HG03439 (cell line): ENCODE data around the gene LEO1.
"Not testable (repeated sequence)": the region's sequence is repeated elsewhere in the genome, so short reads cannot be mapped to it uniquely, and the experiment has no call there.

Experiments used
- ATAC-seq: cut with Tn5 transposase; IDR thresholded peaks from one replicate; pipeline ENCODE4 v1.9.1; 2021; ENCODE audit warnings: mild to moderate bottlenecking, moderate library complexity; ENCODE audit not compliant: unreplicated experiment

The LEO1 gene

GRCh38 chr15:52004806-52005205 lies 33.2 kb upstream of the LEO1 start:
- no peak for ATAC-seq

GRCh38 chr15:52003710-52004109 lies 32.1 kb upstream of the LEO1 start:
- ATAC-seq = no peak

- not testable (repeated sequence) for ATAC-seq
These were observed 31.5 kb upstream of the LEO1 start for GRCh38 chr15:52003089-52003488.

- ATAC-seq = no peak
These were observed 30.8 kb upstream of the LEO1 start for GRCh38 chr15:52002351-52002750.

- no peak for ATAC-seq
These were observed 21.4 kb upstream of the LEO1 start for GRCh38 chr15:51992953-51993352.

GRCh38 chr15:51991141-51991540 lies 19.6 kb upstream of the LEO1 start:
- ATAC-seq = no peak

GRCh38 chr15:51982770-51983103 lies 11.2 kb upstream of the LEO1 start:
- no peak for ATAC-seq

- ATAC-seq = peak; percentile 91
These were observed 10.6 kb upstream of the LEO1 start for GRCh38 chr15:51982013-51982769.

- no peak for ATAC-seq
These were observed 2.2 kb upstream of the LEO1 start for GRCh38 chr15:51973775-51974174.

- no peak for ATAC-seq
These were observed 1.6 kb upstream of the LEO1 start for GRCh38 chr15:51973220-51973619.

GRCh38 chr15:51971032-51971374 lies 575 bp downstream of the LEO1 start:
- no peak for ATAC-seq

- no peak for ATAC-seq
These were observed 1.3 kb downstream of the LEO1 start for GRCh38 chr15:51970132-51970817.

GRCh38 chr15:51969728-51970127 lies 1.9 kb downstream of the LEO1 start:
- no peak for ATAC-seq

GRCh38 chr15:51967583-51967982 lies 4.0 kb downstream of the LEO1 start:
- no peak for ATAC-seq

GRCh38 chr15:51966192-51966591 lies 5.4 kb downstream of the LEO1 start:
- no peak for ATAC-seq

GRCh38 chr15:51965691-51966090 lies 5.9 kb downstream of the LEO1 start:
- no peak for ATAC-seq

GRCh38 chr15:51955504-51955903 lies 16.1 kb downstream of the LEO1 start:
- ATAC-seq = no peak

GRCh38 chr15:51952805-51953204 lies 18.8 kb downstream of the LEO1 start:
- no peak for ATAC-seq

- ATAC-seq = no peak
These were observed 24.5 kb downstream of the LEO1 start for GRCh38 chr15:51947124-51947523.

GRCh38 chr15:51939216-51939615 lies 32.4 kb downstream of the LEO1 start:
- ATAC-seq = no peak

- no peak for ATAC-seq
These were observed 33.3 kb downstream of the LEO1 start for GRCh38 chr15:51938286-51938685.

- no peak for ATAC-seq
These were observed 35.5 kb downstream of the LEO1 start for GRCh38 chr15:51936105-51936478.
